Heart left ventricle (tissue), 11 donors: ENCODE data around the gene IZUMO2. TPM values are rescaled to one million over a fixed set of nuclear protein-coding genes. Genes with fewer than 3 reads are reported as not detected.

Source experiments
- polyA plus RNA-seq, 2 donors: library from polyadenylated mRNA; stranded (reverse); fragments of 200-250 nt; gene quantifications; one replicate each; pipeline ENCODE4 v1.2.3, GENCODE V29; 2013
- total RNA-seq, 9 donors: library from RNA; depleted of rRNA in 2 of 9; stranded (reverse); fragments of >200 nt in 2 of 9; fragmentation: NEBNext Ultra II Directional in 3 of 9; extraction: Animal tissue kit (Norgen Biotek cat#: 25700) in 3 of 9; gene quantifications; one replicate each; pipeline versions ENCODE4 v1.1.0 to v1.2.4, GENCODE V29; 2016 to 2023
- donor health status: ischemic (EF 13 %, LVEDD 7.1; RV severe dilation, severe dysfunction).
- donor health status: healthy with polysubstance abuse.
- donor health status: DM: no; HTN: yes; CAD: no.
- donor health status: DM: no; HTN: no; CAD: no.
- donor health status: ischemic (EF 25% LVEDD 5.7; RV mildly dilated, moderate dysfunction).
- donor health status: healthy.
- donor health status: DM: yes; HTN: yes; CAD: no.
- donor health status: PGD.
- donor health status: nonischemic (EF 23%, LVEDD 6.1; RV moderate dilation, normal function).

IZUMO2 gene
- total and polyA plus RNA-seq, 11 donors, result not detected

Other genes starting within 250 kb of the IZUMO2 start
- 10 to 100 TPM in 2 of 9 donors, 1 to 10 TPM in 7; 3.9 to 33.0 (median 8.2) TPM for gene ATF5, start 234.1 kb downstream of the IZUMO2 start, total RNA-seq
- 10 to 100 TPM; 16.0 to 30.5 TPM for gene ATF5, start 234.1 kb downstream of the IZUMO2 start, polyA plus RNA-seq
- 10 to 100 TPM; 24.6 to 61.9 (median 33.3) TPM for gene NUP62, start 233.8 kb downstream of the IZUMO2 start, total RNA-seq
- gene NUP62, start 233.8 kb downstream of the IZUMO2 start, polyA plus RNA-seq, result 10 to 100 TPM; 14.0 to 30.3 TPM
- gene SIGLEC11, start 202.1 kb downstream of the IZUMO2 start, total RNA-seq, result 1 to 10 TPM in 5 of 9 donors, under 1 TPM in 2, not detected in 2; 0.37 to 3.0 (median 1.2) TPM
- gene SIGLEC11, start 202.1 kb downstream of the IZUMO2 start, polyA plus RNA-seq, result under 1 TPM; 0.22 to 0.80 TPM
- gene VRK3, start 137.9 kb downstream of the IZUMO2 start, total RNA-seq, result 10 to 100 TPM; 17.8 to 33.7 (median 23.1) TPM
- 10 to 100 TPM in 1 of 2 donors, 1 to 10 TPM in 1; 9.9 to 32.4 TPM for gene VRK3, start 137.9 kb downstream of the IZUMO2 start, polyA plus RNA-seq
- 1 to 10 TPM; 2.3 to 6.5 (median 3.9) TPM for gene ZNF473, start 137.3 kb downstream of the IZUMO2 start, total RNA-seq
- 1 to 10 TPM; 1.6 to 2.6 TPM for gene ZNF473, start 137.3 kb downstream of the IZUMO2 start, polyA plus RNA-seq
- gene MYH14, start 40.3 kb upstream of the IZUMO2 start, total RNA-seq, result 100 to 1,000 TPM in 3 of 9 donors, 10 to 100 TPM in 6; 65.7 to 120 (median 90.5) TPM
- 100 to 1,000 TPM in 1 of 2 donors, 10 to 100 TPM in 1; 45.8 to 132 TPM for gene MYH14, start 40.3 kb upstream of the IZUMO2 start, polyA plus RNA-seq
- 1 to 10 TPM in 8 of 9 donors, under 1 TPM in 1; 0.87 to 4.4 (median 2.5) TPM for gene KCNC3, start 166.1 kb upstream of the IZUMO2 start, total RNA-seq
- gene KCNC3, start 166.1 kb upstream of the IZUMO2 start, polyA plus RNA-seq, result 1 to 10 TPM; 1.7 to 3.3 TPM
- gene NAPSA, start 202.4 kb upstream of the IZUMO2 start, total RNA-seq, result under 1 TPM in 4 of 9 donors, not detected in 5; 0.28 to 0.89 (median 0.66) TPM
- under 1 TPM; 0.36 to 0.61 TPM for gene NAPSA, start 202.4 kb upstream of the IZUMO2 start, polyA plus RNA-seq
- 100 to 1,000 TPM in 3 of 9 donors, 10 to 100 TPM in 6; 66.2 to 162 (median 74.3) TPM for gene NR1H2, start 213.2 kb upstream of the IZUMO2 start, total RNA-seq
- 100 to 1,000 TPM in 1 of 2 donors, 10 to 100 TPM in 1; 91.5 to 155 TPM for gene NR1H2, start 213.2 kb upstream of the IZUMO2 start, polyA plus RNA-seq
- gene POLD1, start 221.1 kb upstream of the IZUMO2 start, total RNA-seq, result 10 to 100 TPM in 4 of 9 donors, 1 to 10 TPM in 5; 6.1 to 18.0 (median 9.0) TPM
- gene POLD1, start 221.1 kb upstream of the IZUMO2 start, polyA plus RNA-seq, result 10 to 100 TPM in 1 of 2 donors, 1 to 10 TPM in 1; 9.6 to 12.1 TPM